CD8-positive, alpha-beta memory T cell (primary cell): ENCODE data around the gene SLC7A5. TPM values are rescaled to one million over a fixed set of nuclear protein-coding genes. Genes with fewer than 3 reads are reported as not detected.

Source experiments
- CTCF ChIA-PET: fragments of 350-600 bp; sonication (Branson Sonifier 250); formaldehyde crosslinking; loops from one replicate; lab custom pipeline; 2021; ENCODE audit warnings: antibody characterized with exemption; lab: Charles Lee
- POLR2A ChIA-PET: fragments of 350-600 bp; sonication (Branson Sonifier 250); formaldehyde crosslinking; loops from one replicate; lab custom pipeline; 2021; ENCODE audit warnings: antibody characterized with exemption; lab: Charles Lee
- DNase-seq, 5 donors: peaks; one replicate each; pipeline versions ENCODE4 v3.0.0 to v3.0.0-alpha.2; 2020 to 2022; ENCODE audit warnings: mixed read lengths in 1 of 5
- H3K27ac ChIP-seq: one replicate; pipeline ENCODE4 v1.7.0; 2013; ENCODE audit warnings: low read depth, mild to moderate bottlenecking, low read length, moderate library complexity
- H3K27me3 ChIP-seq: 2 replicates; pipeline ENCODE4 v1.7.0; 2013; ENCODE audit warnings: low read length, mild to moderate bottlenecking; ENCODE audit not compliant: insufficient read depth, poor library complexity, severe bottlenecking
- H3K36me3 ChIP-seq: 2 replicates; pipeline ENCODE4 v1.7.0; 2013; ENCODE audit warnings: mild to moderate bottlenecking, low read length, moderate library complexity; ENCODE audit not compliant: insufficient read depth
- H3K4me1 ChIP-seq: 2 replicates; pipeline ENCODE4 v1.7.0; 2013; ENCODE audit warnings: mild to moderate bottlenecking, low read length, moderate library complexity; ENCODE audit not compliant: insufficient read depth
- H3K4me3 ChIP-seq: 2 replicates; pipeline ENCODE4 v1.7.0; 2013; ENCODE audit warnings: mild to moderate bottlenecking, low read length
- H3K9me3 ChIP-seq: 2 replicates; pipeline ENCODE4 v1.7.0; 2013; ENCODE audit warnings: mild to moderate bottlenecking, low read length
- H3K27ac Mint-ChIP-seq, 8 donors: one replicate each; pipeline ENCODE4 v1.8.0; 2020 to 2021; ENCODE audit warnings: mixed read lengths in 8 of 8, mild to moderate bottlenecking in 6 of 8, inconsistent platforms in 3 of 8, moderate library complexity in 3 of 8
- H3K27me3 Mint-ChIP-seq, 2 donors: one replicate each; pipeline ENCODE4 v1.8.0; 2020 to 2021; ENCODE audit warnings: mixed read lengths in 2 of 2, mild to moderate bottlenecking in 1 of 2, moderate library complexity in 1 of 2
- H3K36me3 Mint-ChIP-seq, 3 donors: one replicate each; pipeline ENCODE4 v1.8.0; 2020 to 2021; ENCODE audit warnings: mixed read lengths in 3 of 3, inconsistent platforms in 1 of 3, mild to moderate bottlenecking in 1 of 3
- H3K4me1 Mint-ChIP-seq, 3 donors: one replicate each; pipeline ENCODE4 v1.8.0; 2020 to 2021; ENCODE audit warnings: mixed read lengths in 3 of 3, inconsistent platforms in 1 of 3, mild to moderate bottlenecking in 1 of 3
- H3K4me3 Mint-ChIP-seq, 7 donors: one replicate each; pipeline ENCODE4 v1.8.0; 2020 to 2021; ENCODE audit warnings: mixed read lengths in 7 of 7, mild to moderate bottlenecking in 6 of 7, moderate library complexity in 4 of 7, inconsistent platforms in 2 of 7
- H3K9me3 Mint-ChIP-seq, 5 donors: one replicate each; pipeline ENCODE4 v1.8.0; 2020 to 2022; ENCODE audit warnings: mixed read lengths in 5 of 5, mild to moderate bottlenecking in 3 of 5, moderate library complexity in 2 of 5, inconsistent platforms in 1 of 5
- polyA plus RNA-seq: library from polyadenylated mRNA; unstranded; fragments of 300-500 nt; fragmentation: Illumina TruSeq; gene quantifications from one replicate; pipeline ENCODE4 v1.2.3, GENCODE V29; 2021
- total RNA-seq, 2 experiments: library from RNA; stranded (reverse); gene quantifications; one replicate each; pipeline ENCODE4 v1.2.3, GENCODE V29; 2021

Gene SLC7A5
- total and polyA plus RNA-seq, 3 experiments from 2014 or later = 20.7 to 383 (median 366) TPM

- Histone ChIP-seq H3K9me3 (no peaks in the 10 kb centered on the region), H3K4me1 (peaks cover 16% of the 10 kb centered on the region), H3K27me3 (no peaks in the 10 kb centered on the region), H3K4me3 (peak overlapping the region; percentile 30), H3K27ac (no peak overlapping the region), H3K36me3 (no peaks in the 10 kb centered on the region)
- no peaks in the 10 kb centered on the region for H3K36me3 Mint-ChIP-seq
- ChIA-PET POLR2A (no interaction called here), CTCF (interaction anchor here (0.9 to 1.1 kb wide), 2 partner anchors 22 to 26 kb away, joined by 3 read pairs; no protein-coding TSS in a partner anchor)
- peak overlapping the region in 2 of 8 donors; percentile 28 to 64 for H3K27ac Mint-ChIP-seq
- DNase-seq = no peak
- H3K4me1 Mint-ChIP-seq = peaks cover 2 to 9% (median 3%) of the 10 kb centered on the region in 3 donors
- no peaks in the 10 kb centered on the region for H3K9me3 Mint-ChIP-seq
- peaks cover 2 to 9% of the 10 kb centered on the region in 2 donors for H3K27me3 Mint-ChIP-seq
- H3K4me3 Mint-ChIP-seq = peak overlapping the region in 6 of 7 donors; percentile 48 to 82 (median 78)
Observed at GRCh38 chr16:87806261-87806640, 63.1 kb downstream of the SLC7A5 start.

- Mint-ChIP-seq H3K27ac (no peak overlapping the region), H3K4me1 (peaks cover 0 to 9% (median 3%) of the 10 kb centered on the region in 3 donors), H3K9me3 (no peaks in the 10 kb centered on the region), H3K36me3 (no peaks in the 10 kb centered on the region), H3K4me3 (no peak overlapping the region), H3K27me3 (peaks cover 2 to 3% of the 10 kb centered on the region in 2 donors)
- Histone ChIP-seq H3K9me3 (no peaks in the 10 kb centered on the region), H3K27ac (no peak overlapping the region), H3K4me1 (peaks cover 16% of the 10 kb centered on the region), H3K27me3 (no peaks in the 10 kb centered on the region), H3K4me3 (no peak overlapping the region), H3K36me3 (no peaks in the 10 kb centered on the region)
- no peak for DNase-seq
- ChIA-PET POLR2A (no interaction called here), CTCF (interaction anchor here (1.4 kb wide), 1 partner anchor 46 kb away, joined by 3 read pairs; no protein-coding TSS in a partner anchor)
Observed at GRCh38 chr16:87803385-87803784, 65.9 kb downstream of the SLC7A5 start.

GRCh38 chr16:87802670-87803069 lies 66.6 kb downstream of the SLC7A5 start:
- DNase-seq = no peak
- peak overlapping the region in 1 of 8 donors; percentile 75 for H3K27ac Mint-ChIP-seq
- H3K9me3 Mint-ChIP-seq = no peaks in the 10 kb centered on the region
- H3K36me3 ChIP-seq = no peaks in the 10 kb centered on the region
- no peak overlapping the region for H3K27ac ChIP-seq
- H3K27me3 Mint-ChIP-seq = peaks cover 0 to 2% of the 10 kb centered on the region in 2 donors
- peaks cover 16% of the 10 kb centered on the region for H3K4me1 ChIP-seq
- no peak overlapping the region for H3K4me3 Mint-ChIP-seq
- H3K36me3 Mint-ChIP-seq = no peaks in the 10 kb centered on the region
- POLR2A ChIA-PET = interaction anchor here (0.7 kb wide), 1 partner anchor 87 kb away, joined by 4 read pairs; no protein-coding TSS in a partner anchor
- H3K4me3 ChIP-seq = no peak overlapping the region
- H3K4me1 Mint-ChIP-seq = peaks cover 0 to 9% (median 3%) of the 10 kb centered on the region in 3 donors
- H3K9me3 ChIP-seq = no peaks in the 10 kb centered on the region
- CTCF ChIA-PET = no interaction called here
- no peaks in the 10 kb centered on the region for H3K27me3 ChIP-seq

- ChIA-PET POLR2A (no interaction called here), CTCF (no interaction called here)
- Histone ChIP-seq H3K4me3 (no peak overlapping the region), H3K36me3 (no peaks in the 10 kb centered on the region), H3K9me3 (no peaks in the 10 kb centered on the region), H3K4me1 (peaks cover 9% of the 10 kb centered on the region), H3K27me3 (no peaks in the 10 kb centered on the region), H3K27ac (no peak overlapping the region)
- no peak for DNase-seq
- H3K9me3 Mint-ChIP-seq = no peaks in the 10 kb centered on the region
- H3K27me3 Mint-ChIP-seq = peaks cover 0 to 2% of the 10 kb centered on the region in 2 donors
- H3K4me3 Mint-ChIP-seq = no peak overlapping the region
- peaks cover 0 to 8% (median 2%) of the 10 kb centered on the region in 3 donors for H3K4me1 Mint-ChIP-seq
- H3K36me3 Mint-ChIP-seq = no peaks in the 10 kb centered on the region
- peak overlapping the region in 1 of 8 donors; percentile 94 for H3K27ac Mint-ChIP-seq
Observed at GRCh38 chr16:87801679-87802259, 67.5 kb downstream of the SLC7A5 start.

DNA sequence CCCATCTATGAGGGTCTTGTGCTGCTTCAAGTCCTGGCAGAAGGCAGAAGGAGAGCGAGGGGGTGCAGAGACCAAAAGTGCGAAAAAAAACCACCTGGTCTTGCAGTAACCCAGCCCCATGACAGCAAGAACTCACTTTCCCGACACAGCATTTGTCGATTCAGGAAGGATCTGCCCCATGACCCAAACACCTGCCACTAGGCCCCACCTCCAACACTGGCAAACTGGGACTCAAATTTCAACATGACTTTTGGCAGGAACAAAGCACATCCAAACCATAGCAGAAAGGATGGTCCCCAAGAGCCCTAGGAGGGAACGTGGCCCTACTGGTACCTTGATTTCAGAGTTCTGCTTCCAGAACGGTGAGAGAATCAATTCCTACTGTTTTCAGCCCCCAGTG lies 68.8 kb downstream of the SLC7A5 start:
- peaks cover 0 to 2% of the 10 kb centered on the region in 2 donors for H3K27me3 Mint-ChIP-seq

DNA sequence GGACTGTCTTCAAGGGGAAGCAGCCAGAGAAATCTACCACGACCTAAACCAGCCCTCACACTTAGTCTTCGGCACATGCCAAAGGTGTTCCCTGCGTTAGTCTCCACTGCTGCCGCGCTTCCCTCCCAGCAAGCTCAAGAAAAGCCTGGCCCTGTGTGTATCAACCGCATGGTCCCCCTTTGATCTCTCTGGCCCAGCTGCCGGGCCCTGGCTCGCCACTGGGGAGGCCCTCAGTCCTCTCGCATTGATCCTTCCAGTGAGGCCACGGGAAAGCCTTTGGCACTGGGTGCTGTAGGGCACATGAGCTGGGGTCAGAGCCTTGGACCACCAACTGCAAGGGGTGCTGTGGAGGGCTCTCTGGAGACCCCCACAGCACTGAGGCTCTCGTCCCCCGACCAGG lies 74.0 kb downstream of the SLC7A5 start:
- Mint-ChIP-seq H3K4me1 (no peaks in the 10 kb centered on the region), H3K36me3 (no peaks in the 10 kb centered on the region), H3K9me3 (no peaks in the 10 kb centered on the region), H3K4me3 (no peak overlapping the region), H3K27ac (no peak overlapping the region), H3K27me3 (peaks cover 0 to 5% of the 10 kb centered on the region in 2 donors)
- ChIA-PET POLR2A (no interaction called here), CTCF (interaction anchor here (6.1 kb wide), 1 partner anchor 16 kb away, joined by 27 read pairs; no protein-coding TSS in a partner anchor)
- Histone ChIP-seq H3K9me3 (no peaks in the 10 kb centered on the region), H3K4me1 (no peaks in the 10 kb centered on the region), H3K27ac (no peak overlapping the region), H3K27me3 (no peaks in the 10 kb centered on the region), H3K36me3 (no peaks in the 10 kb centered on the region), H3K4me3 (no peak overlapping the region)
- no peak for DNase-seq

More for the DNA sequence above, 68.8 kb downstream of the SLC7A5 start:
- Mint-ChIP-seq H3K36me3 (no peaks in the 10 kb centered on the region), H3K4me3 (no peak overlapping the region), H3K9me3 (no peaks in the 10 kb centered on the region), H3K27ac (peak overlapping the region in 2 of 8 donors; percentile 56 to 57), H3K4me1 (no peaks in the 10 kb centered on the region)
- no peaks in the 10 kb centered on the region for H3K27me3 ChIP-seq
- no peak overlapping the region for H3K27ac ChIP-seq
- no peaks in the 10 kb centered on the region for H3K9me3 ChIP-seq
- ChIA-PET POLR2A (no interaction called here), CTCF (no interaction called here)
- H3K36me3 ChIP-seq = no peaks in the 10 kb centered on the region
- no peak for DNase-seq
- no peak overlapping the region for H3K4me3 ChIP-seq
- H3K4me1 ChIP-seq = no peaks in the 10 kb centered on the region

DNA sequence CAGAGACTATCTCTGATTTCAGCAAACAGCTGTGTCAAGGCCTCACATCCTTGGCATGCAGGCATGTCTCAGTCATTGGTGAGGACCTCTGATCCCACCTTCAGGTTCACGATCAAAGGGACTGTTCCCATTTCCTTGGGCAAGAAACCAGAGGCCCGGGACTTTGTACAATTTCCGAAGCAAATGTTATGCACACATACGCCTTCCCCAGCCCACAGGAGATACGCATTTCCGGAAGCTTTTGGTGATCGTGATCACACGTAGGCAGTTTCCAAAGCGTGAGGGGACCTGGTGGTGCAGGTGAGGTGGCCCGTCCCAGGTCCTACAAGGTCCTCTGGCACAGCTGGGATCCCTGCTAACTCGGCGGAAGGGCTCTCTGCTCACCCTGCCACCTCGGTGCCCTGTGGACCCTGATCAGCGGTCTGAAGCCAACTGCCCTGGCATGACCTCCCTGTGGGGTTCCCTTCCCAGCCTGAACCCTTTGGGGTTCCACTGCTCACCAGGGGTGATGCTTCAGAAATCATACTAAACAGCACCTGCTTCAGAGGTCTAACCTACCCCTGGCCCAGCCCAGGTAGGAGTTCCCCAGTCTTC lies 74.7 kb downstream of the SLC7A5 start:
- no peak overlapping the region for H3K27ac ChIP-seq
- H3K4me1 ChIP-seq = no peaks in the 10 kb centered on the region
- no peaks in the 10 kb centered on the region for H3K27me3 ChIP-seq
- ChIA-PET CTCF (interaction anchor here (6.1 kb wide), 1 partner anchor 15 kb away, joined by 27 read pairs; no protein-coding TSS in a partner anchor), POLR2A (no interaction called here)
- DNase-seq = no peak
- H3K9me3 ChIP-seq = no peaks in the 10 kb centered on the region
- Mint-ChIP-seq H3K4me1 (no peaks in the 10 kb centered on the region), H3K4me3 (no peak overlapping the region), H3K27ac (no peak overlapping the region), H3K36me3 (no peaks in the 10 kb centered on the region), H3K9me3 (no peaks in the 10 kb centered on the region), H3K27me3 (peaks cover 0 to 5% of the 10 kb centered on the region in 2 donors)
- H3K4me3 ChIP-seq = no peak overlapping the region
- H3K36me3 ChIP-seq = no peaks in the 10 kb centered on the region

DNA sequence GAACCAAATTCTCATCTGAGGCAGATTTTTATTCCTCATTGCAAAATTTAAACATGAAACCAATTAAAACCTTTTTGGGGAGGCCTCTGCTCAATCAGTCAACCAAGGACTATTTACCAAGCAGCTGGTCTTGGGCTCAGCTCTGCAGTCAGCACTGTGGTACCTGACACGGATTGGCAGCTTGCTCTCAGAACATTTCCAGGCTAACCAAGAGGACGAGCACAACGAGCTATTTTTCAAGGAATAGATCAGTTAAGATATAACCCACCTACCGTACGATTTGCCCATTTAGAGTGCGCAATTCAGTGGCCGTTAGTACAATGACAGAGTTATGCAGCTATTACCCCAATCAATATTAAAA lies 77.1 kb downstream of the SLC7A5 start:
- no peaks in the 10 kb centered on the region for H3K9me3 Mint-ChIP-seq
- POLR2A ChIA-PET = no interaction called here

More for the DNA sequence above, 77.1 kb downstream of the SLC7A5 start:
- no peak for DNase-seq
- Mint-ChIP-seq H3K4me1 (no peaks in the 10 kb centered on the region), H3K36me3 (no peaks in the 10 kb centered on the region), H3K27ac (no peak overlapping the region), H3K4me3 (no peak overlapping the region), H3K27me3 (peaks cover 0 to 3% of the 10 kb centered on the region in 2 donors)
- CTCF ChIA-PET = interaction anchor here (1.8 to 6.1 kb wide), 3 partner anchors 13 to 79 kb away, joined by 4 to 27 read pairs (median 5); no protein-coding TSS in a partner anchor
- H3K27me3 ChIP-seq = no peaks in the 10 kb centered on the region
- no peaks in the 10 kb centered on the region for H3K9me3 ChIP-seq
- H3K4me1 ChIP-seq = no peaks in the 10 kb centered on the region
- H3K4me3 ChIP-seq = no peak overlapping the region
- no peaks in the 10 kb centered on the region for H3K36me3 ChIP-seq
- H3K27ac ChIP-seq = no peak overlapping the region
